Fibroblast of lung (primary cell): ENCODE data around the gene TM7SF2. TPM values are rescaled to one million over a fixed set of nuclear protein-coding genes. Genes with fewer than 3 reads are reported as not detected.
A peak's percentile ranks its signal among the peaks of the same experiment; 100 is the strongest.

ENCODE experiments used
- DNase-seq, 2 donors: peaks; one replicate each; pipeline versions ENCODE4 v3.0.0 to v3.0.0-alpha.2; 2010; ENCODE audit warnings: low read depth in 2 of 2
- H2AFZ ChIP-seq: 2 replicates; pipeline ENCODE4 v1.5.1; 2012; ENCODE audit warnings: low read length, control low read depth, inconsistent platforms
- H3K27ac ChIP-seq: 2 replicates; pipeline ENCODE4 v1.5.1; 2011; ENCODE audit warnings: low read length, control low read depth; ENCODE audit not compliant: insufficient read depth
- H3K27me3 ChIP-seq: 2 replicates; pipeline ENCODE4 v1.5.1; 2011; ENCODE audit warnings: mild to moderate bottlenecking, low read length; ENCODE audit not compliant: control insufficient read depth, insufficient read depth
- H3K36me3 ChIP-seq: 2 replicates; pipeline ENCODE4 v1.5.1; 2011; ENCODE audit warnings: low read length; ENCODE audit not compliant: control insufficient read depth, insufficient read depth
- H3K4me1 ChIP-seq: 2 replicates; pipeline ENCODE4 v1.5.1; 2011; ENCODE audit warnings: low read length; ENCODE audit not compliant: control insufficient read depth, insufficient read depth; ENCODE audit errors: extremely low read depth
- H3K4me2 ChIP-seq: 2 replicates; pipeline ENCODE4 v1.5.1; 2011; ENCODE audit warnings: low read length, control low read depth; ENCODE audit not compliant: insufficient read depth; ENCODE audit errors: extremely low read depth
- H3K4me3 ChIP-seq, 4 experiments: fragments of 200-600 bp in 1 of 4; sonication (generic) in 1 of 4; replicated peaks in 1 of 4; 2 replicates each; pipeline ENCODE4 v1.5.1; 2011 to 2016; ENCODE audit warnings: low read length in 4 of 4, low read depth in 3 of 4, mild to moderate bottlenecking in 3 of 4, control low read depth in 2 of 4, inconsistent platforms in 1 of 4, mixed read lengths in 1 of 4; ENCODE audit not compliant: insufficient read depth in 1 of 4; ENCODE audit errors: control extremely low read depth in 1 of 4
- H3K79me2 ChIP-seq: 2 replicates; pipeline ENCODE4 v1.5.1; 2012; ENCODE audit warnings: mild to moderate bottlenecking, low read length, inconsistent platforms; ENCODE audit not compliant: control insufficient read depth, insufficient read depth
- H3K9ac ChIP-seq: 2 replicates; pipeline ENCODE4 v1.5.1; 2011; ENCODE audit warnings: mild to moderate bottlenecking, low read length, control low read depth; ENCODE audit not compliant: insufficient read depth
- H3K9me3 ChIP-seq: 2 replicates; pipeline ENCODE4 v1.5.1; 2012; ENCODE audit warnings: low read depth, low read length; ENCODE audit not compliant: control insufficient read depth, insufficient read depth
- H4K20me1 ChIP-seq: 2 replicates; pipeline ENCODE4 v1.5.1; 2011; ENCODE audit warnings: low read length; ENCODE audit not compliant: control insufficient read depth, insufficient read depth; ENCODE audit errors: extremely low read depth
- EZH2 ChIP-seq: IDR thresholded peaks from 2 replicates; pipeline ENCODE4 v1.5.1; 2012; ENCODE audit warnings: low read length, control low read depth, mild to moderate bottlenecking; ENCODE audit errors: missing control alignments
- polyA plus RNA-seq, 2 donors: library from polyadenylated mRNA; depleted of rRNA in 1 of 2; stranded (reverse) in 1 of 2; unstranded in 1 of 2; fragments of >200 nt; gene quantifications; 2 replicates each; pipeline ENCODE4 v1.2.1, GENCODE V29; 2011 to 2012; ENCODE audit warnings: missing spikeins in 1 of 2
- total RNA-seq: library from RNA; depleted of rRNA; stranded (reverse); fragments of >200 nt; gene quantifications from 2 replicates; pipeline ENCODE4 v1.2.1, GENCODE V29; 2014
- TF ChIP-seq, protein P1 (sequence below), 2 donors: IDR thresholded peaks in 1 of 2; conservative IDR thresholded peaks in 1 of 2; 1 replicate in 1 of 2; 2 replicates in 1 of 2; pipeline ENCODE4 v1.5.1; 2011 to 2012; ENCODE audit warnings: low read length in 2 of 2, control low read depth in 1 of 2, inconsistent platforms in 1 of 2, low read depth in 1 of 2, mild to moderate bottlenecking in 1 of 2

Gene TM7SF2
- total and polyA plus RNA-seq, 2 donors (not counting 1 experiment from before 2014, with no cell fraction given), result 11.7 to 89.5 TPM

GRCh38 chr11:65110354-65110861 is 1.3 kb upstream of the TM7SF2 start:
- H3K79me2 ChIP-seq, result no peaks in the 10 kb centered on the region
- no peaks in the 10 kb centered on the region for H4K20me1 ChIP-seq
- H3K9me3 ChIP-seq, result no peaks in the 10 kb centered on the region
- no peak overlapping the region for H3K27ac ChIP-seq
- H3K4me2 ChIP-seq, result no peak overlapping the region
- no peak overlapping the region for H3K9ac ChIP-seq
- TF ChIP-seq, protein P1, sequence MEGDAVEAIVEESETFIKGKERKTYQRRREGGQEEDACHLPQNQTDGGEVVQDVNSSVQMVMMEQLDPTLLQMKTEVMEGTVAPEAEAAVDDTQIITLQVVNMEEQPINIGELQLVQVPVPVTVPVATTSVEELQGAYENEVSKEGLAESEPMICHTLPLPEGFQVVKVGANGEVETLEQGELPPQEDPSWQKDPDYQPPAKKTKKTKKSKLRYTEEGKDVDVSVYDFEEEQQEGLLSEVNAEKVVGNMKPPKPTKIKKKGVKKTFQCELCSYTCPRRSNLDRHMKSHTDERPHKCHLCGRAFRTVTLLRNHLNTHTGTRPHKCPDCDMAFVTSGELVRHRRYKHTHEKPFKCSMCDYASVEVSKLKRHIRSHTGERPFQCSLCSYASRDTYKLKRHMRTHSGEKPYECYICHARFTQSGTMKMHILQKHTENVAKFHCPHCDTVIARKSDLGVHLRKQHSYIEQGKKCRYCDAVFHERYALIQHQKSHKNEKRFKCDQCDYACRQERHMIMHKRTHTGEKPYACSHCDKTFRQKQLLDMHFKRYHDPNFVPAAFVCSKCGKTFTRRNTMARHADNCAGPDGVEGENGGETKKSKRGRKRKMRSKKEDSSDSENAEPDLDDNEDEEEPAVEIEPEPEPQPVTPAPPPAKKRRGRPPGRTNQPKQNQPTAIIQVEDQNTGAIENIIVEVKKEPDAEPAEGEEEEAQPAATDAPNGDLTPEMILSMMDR (conservative IDR thresholded peaks at IDR 0.05 in 1 of 2, IDR thresholded peaks at IDR 0.05 in 1 of 2; ENCODE audit: low read depth in 1 of 2, low read length in 2 of 2), result peak; percentile 96 to 98
- TF ChIP-seq EZH2, result no peak
- H3K4me1 ChIP-seq, result peaks cover 16% of the 10 kb centered on the region
- peak; percentile 59 to 80 for DNase-seq
- H3K36me3 ChIP-seq, result peaks cover 7% of the 10 kb centered on the region
- H2AFZ ChIP-seq, result no peak overlapping the region
- H3K4me3 ChIP-seq, result peak overlapping the region in 1 of 4 experiments; percentile 22
- no peaks in the 10 kb centered on the region for H3K27me3 ChIP-seq

GRCh38 chr11:65111159-65111743 is 421 bp upstream of the TM7SF2 start:
- H2AFZ ChIP-seq, result no peak overlapping the region
- no peak for TF ChIP-seq EZH2
- TF ChIP-seq, protein P1 (conservative IDR thresholded peaks at IDR 0.05 in 1 of 2, IDR thresholded peaks at IDR 0.05 in 1 of 2; ENCODE audit: low read depth in 1 of 2, low read length in 2 of 2), result no peak
- H3K36me3 ChIP-seq, result peaks cover 13% of the 10 kb centered on the region
- no peak overlapping the region for H3K4me3 ChIP-seq
- H3K27ac ChIP-seq, result no peak overlapping the region
- no peaks in the 10 kb centered on the region for H3K27me3 ChIP-seq
- no peaks in the 10 kb centered on the region for H4K20me1 ChIP-seq
- H3K4me2 ChIP-seq, result no peak overlapping the region
- H3K4me1 ChIP-seq, result peaks cover 17% of the 10 kb centered on the region
- H3K79me2 ChIP-seq, result peaks cover 8% of the 10 kb centered on the region
- DNase-seq, result no peak
- H3K9me3 ChIP-seq, result no peaks in the 10 kb centered on the region
- H3K9ac ChIP-seq, result no peak overlapping the region

GRCh38 chr11:65112546-65113360 is 1.1 kb downstream of the TM7SF2 start:
- H3K4me3 ChIP-seq, result peak overlapping the region; percentile 55 to 68 (median 62)
- TF ChIP-seq, protein P1 (conservative IDR thresholded peaks at IDR 0.05 in 1 of 2, IDR thresholded peaks at IDR 0.05 in 1 of 2; ENCODE audit: low read depth in 1 of 2, low read length in 2 of 2), result peak; percentile 56 to 69
- TF ChIP-seq EZH2, result no peak
- H3K27me3 ChIP-seq, result no peaks in the 10 kb centered on the region
- H2AFZ ChIP-seq, result peak overlapping the region; percentile 37
- peaks cover 13% of the 10 kb centered on the region for H3K36me3 ChIP-seq
- peak overlapping the region; percentile 51 for H3K9ac ChIP-seq
- H4K20me1 ChIP-seq, result no peaks in the 10 kb centered on the region
- peak; percentile 20 to 44 for DNase-seq
- peak overlapping the region; percentile 96 for H3K4me2 ChIP-seq
- H3K4me1 ChIP-seq, result peaks cover 19% of the 10 kb centered on the region
- H3K9me3 ChIP-seq, result no peaks in the 10 kb centered on the region
- peaks cover 13% of the 10 kb centered on the region for H3K79me2 ChIP-seq
- H3K27ac ChIP-seq, result peak overlapping the region; percentile 10
